ENCODE data around the gene LLGL2.
"Not testable (repeated sequence)": the region's sequence is repeated elsewhere in the genome, so short reads cannot be mapped to it uniquely, and the experiment has no call there.

Gene LLGL2, protein sequence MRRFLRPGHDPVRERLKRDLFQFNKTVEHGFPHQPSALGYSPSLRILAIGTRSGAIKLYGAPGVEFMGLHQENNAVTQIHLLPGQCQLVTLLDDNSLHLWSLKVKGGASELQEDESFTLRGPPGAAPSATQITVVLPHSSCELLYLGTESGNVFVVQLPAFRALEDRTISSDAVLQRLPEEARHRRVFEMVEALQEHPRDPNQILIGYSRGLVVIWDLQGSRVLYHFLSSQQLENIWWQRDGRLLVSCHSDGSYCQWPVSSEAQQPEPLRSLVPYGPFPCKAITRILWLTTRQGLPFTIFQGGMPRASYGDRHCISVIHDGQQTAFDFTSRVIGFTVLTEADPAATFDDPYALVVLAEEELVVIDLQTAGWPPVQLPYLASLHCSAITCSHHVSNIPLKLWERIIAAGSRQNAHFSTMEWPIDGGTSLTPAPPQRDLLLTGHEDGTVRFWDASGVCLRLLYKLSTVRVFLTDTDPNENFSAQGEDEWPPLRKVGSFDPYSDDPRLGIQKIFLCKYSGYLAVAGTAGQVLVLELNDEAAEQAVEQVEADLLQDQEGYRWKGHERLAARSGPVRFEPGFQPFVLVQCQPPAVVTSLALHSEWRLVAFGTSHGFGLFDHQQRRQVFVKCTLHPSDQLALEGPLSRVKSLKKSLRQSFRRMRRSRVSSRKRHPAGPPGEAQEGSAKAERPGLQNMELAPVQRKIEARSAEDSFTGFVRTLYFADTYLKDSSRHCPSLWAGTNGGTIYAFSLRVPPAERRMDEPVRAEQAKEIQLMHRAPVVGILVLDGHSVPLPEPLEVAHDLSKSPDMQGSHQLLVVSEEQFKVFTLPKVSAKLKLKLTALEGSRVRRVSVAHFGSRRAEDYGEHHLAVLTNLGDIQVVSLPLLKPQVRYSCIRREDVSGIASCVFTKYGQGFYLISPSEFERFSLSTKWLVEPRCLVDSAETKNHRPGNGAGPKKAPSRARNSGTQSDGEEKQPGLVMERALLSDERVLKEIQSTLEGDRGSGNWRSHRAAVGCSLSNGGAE

DNA sequence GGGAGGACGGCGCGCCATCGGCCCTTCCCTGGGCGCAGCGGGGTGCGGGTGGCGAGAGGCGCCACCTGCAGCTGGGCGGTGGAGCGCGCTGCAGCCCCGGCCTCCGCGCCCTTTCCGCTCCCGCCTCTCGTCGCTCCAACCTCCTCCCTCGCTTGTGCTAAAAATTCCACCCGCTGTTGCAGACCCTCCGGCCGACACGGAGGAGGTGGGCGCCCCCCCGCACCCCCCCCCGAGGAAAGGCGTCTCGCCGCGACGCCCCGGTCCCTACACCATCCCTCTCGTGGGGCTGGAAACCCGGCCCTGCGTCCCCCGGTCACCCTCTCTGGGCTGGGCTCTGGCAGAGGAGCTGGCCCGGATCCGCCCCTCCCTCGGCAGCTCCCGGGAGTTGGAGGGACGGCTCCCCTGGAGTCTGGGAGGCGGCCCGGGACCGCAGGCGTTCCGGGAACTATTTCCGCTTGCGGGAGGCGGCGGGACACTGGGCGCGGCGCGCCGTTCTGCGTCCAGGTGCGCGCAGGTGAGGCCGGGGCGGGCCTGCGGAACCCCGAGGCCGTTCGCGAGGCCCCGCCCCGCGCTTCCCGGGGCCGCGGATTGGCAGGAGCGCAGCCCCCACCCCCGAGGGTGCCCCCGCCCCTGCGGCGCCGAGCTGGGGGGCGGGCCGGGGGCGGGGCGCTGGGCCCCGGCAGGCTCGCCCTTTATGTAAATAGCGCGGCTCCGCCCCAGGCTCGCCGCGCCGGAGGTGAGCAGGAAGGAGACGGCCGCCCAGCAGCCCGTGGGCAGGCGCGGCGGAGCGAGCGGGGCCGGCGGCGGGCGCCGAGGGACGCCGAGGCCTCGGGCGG lies at the start of gene LLGL2:
Gene LLGL2, plus strand, starts transcription at position 728 of the 836 bp plus-strand sequence. CDS start 17,730 bp downstream, outside the sequence.
- peak within 1 kb of the TSS; percentile 65 to 70 for H3K27ac ChIP-seq
- TF ChIP-seq, protein P1, sequence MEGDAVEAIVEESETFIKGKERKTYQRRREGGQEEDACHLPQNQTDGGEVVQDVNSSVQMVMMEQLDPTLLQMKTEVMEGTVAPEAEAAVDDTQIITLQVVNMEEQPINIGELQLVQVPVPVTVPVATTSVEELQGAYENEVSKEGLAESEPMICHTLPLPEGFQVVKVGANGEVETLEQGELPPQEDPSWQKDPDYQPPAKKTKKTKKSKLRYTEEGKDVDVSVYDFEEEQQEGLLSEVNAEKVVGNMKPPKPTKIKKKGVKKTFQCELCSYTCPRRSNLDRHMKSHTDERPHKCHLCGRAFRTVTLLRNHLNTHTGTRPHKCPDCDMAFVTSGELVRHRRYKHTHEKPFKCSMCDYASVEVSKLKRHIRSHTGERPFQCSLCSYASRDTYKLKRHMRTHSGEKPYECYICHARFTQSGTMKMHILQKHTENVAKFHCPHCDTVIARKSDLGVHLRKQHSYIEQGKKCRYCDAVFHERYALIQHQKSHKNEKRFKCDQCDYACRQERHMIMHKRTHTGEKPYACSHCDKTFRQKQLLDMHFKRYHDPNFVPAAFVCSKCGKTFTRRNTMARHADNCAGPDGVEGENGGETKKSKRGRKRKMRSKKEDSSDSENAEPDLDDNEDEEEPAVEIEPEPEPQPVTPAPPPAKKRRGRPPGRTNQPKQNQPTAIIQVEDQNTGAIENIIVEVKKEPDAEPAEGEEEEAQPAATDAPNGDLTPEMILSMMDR (IDR thresholded peaks at IDR 0.05) = peak; percentile 48 to 52
- H3K4me1 ChIP-seq = peaks cover 0 to 21% (median 19%) of the 10 kb centered on the region in 4 donors
- peak within 1 kb of the TSS; percentile 59 to 79 for H3K4me3 ChIP-seq
- DNase-seq = peak; percentile 60 to 85
- H3K27me3 ChIP-seq = no peaks in the 10 kb centered on the region
- H3K9me3 ChIP-seq = no peaks in the 10 kb centered on the region
- peaks cover 0 to 21% (median 12%) of the 10 kb centered on the region in 3 donors for H3K36me3 ChIP-seq
- intact Hi-C loops (cut with DNase I; ENCODE audit: low total_unique reads) = loop anchor here (5.0 kb wide), 1 partner anchor 62 kb away; the partner anchor contains the start of gene MYO15B

DNA sequence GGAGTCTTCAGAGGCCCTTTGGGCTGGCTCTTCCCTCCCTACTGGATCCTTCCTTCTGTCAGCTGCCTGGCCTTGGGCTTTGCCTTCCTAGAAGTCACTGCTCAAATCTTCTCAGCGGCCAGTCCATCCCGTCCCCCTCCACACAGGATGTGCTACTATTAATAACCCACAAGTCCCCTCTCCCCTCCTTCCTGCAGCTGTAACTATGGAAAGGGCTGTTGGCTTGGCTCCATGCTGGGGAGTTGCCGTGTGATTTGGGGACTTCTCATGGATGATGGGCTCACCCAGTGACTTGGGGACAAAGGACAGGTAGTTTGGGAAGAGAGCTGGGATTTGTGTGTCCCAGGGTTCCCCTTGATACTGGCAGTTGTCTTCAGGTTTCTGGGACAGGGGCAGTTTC lies 49.6 kb upstream of the LLGL2 start:
- H3K36me3 ChIP-seq = peaks cover 0 to 25% (median 10%) of the 10 kb centered on the region in 3 donors
- peaks cover 0 to 34% (median 28%) of the 10 kb centered on the region in 4 donors for H3K4me1 ChIP-seq
- H3K27ac ChIP-seq = peak overlapping the region; percentile 61 to 69
- intact Hi-C loops (cut with DNase I; ENCODE audit: low total_unique reads) = no loop called here
- no peak for DNase-seq
- no peaks in the 10 kb centered on the region for H3K27me3 ChIP-seq
- no peak overlapping the region for H3K4me3 ChIP-seq
- TF ChIP-seq, protein P1 (IDR thresholded peaks at IDR 0.05) = no peak
- H3K9me3 ChIP-seq = no peaks in the 10 kb centered on the region

DNA sequence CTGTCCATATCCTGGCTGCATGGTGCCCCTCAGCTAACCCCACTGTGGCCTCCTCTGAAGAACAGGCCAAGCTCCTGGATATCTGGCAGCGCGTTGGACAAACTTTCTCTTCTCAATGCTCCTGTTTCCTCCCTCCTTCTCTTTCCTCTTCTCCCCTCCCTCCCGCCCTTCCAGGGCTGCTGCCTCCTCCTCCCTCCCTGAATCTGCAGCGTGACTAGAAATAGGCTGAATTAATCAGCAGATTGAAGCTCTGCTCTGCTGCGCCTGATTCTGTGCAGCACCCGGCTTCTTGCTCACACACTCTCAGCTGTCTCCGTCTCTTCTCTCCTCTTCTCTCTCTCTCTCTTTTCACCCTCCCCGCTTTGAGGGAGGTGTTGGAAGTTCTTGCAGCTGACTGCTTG lies 49.2 kb upstream of the LLGL2 start:
- TF ChIP-seq, protein P1 (IDR thresholded peaks at IDR 0.05) = no peak
- peaks cover 0 to 35% (median 29%) of the 10 kb centered on the region in 4 donors for H3K4me1 ChIP-seq
- H3K27me3 ChIP-seq = no peaks in the 10 kb centered on the region
- intact Hi-C loops (cut with DNase I; ENCODE audit: low total_unique reads) = no loop called here
- peaks cover 0 to 25% (median 10%) of the 10 kb centered on the region in 3 donors for H3K36me3 ChIP-seq
- peak overlapping the region; percentile 61 to 69 for H3K27ac ChIP-seq
- no peak overlapping the region for H3K4me3 ChIP-seq
- DNase-seq = no peak
- no peaks in the 10 kb centered on the region for H3K9me3 ChIP-seq

DNA sequence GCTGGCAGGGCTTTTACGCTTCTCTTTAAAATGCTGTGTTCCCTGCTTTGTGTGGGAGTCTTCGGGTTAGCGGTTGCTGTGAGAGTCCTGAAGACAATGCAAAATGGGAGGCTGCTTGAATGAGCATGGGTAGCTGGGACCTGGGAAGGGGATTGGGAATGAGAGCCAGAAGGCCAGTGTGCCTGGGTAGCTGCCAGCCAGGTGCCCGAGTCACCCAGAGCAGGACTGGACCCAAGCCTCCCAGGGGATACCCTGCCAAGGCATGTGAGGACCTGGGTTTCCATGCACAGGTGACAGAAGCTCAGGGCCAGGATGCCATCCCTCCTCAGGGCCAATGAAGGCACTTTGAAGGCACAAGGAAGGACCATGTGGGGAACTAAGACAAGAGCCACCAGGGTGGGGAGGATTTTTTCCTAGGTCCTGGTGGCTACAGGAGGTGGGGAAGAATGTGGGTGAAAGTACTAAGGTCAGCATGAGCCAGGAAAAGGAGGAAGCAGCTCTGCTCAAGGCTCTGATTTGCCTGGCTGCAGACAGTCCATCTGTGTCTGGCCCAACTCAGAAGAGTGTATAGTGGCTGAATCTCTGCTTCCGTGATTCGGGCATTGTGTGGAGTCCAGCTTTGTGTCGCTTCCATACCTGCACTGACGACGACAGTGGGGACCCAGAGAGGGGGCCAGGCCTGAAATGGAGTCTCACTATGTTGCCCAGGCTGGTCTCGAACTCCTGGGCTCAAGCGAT lies 48.6 kb upstream of the LLGL2 start:
- Histone ChIP-seq H3K27ac (peak overlapping the region; percentile 61 to 69), H3K27me3 (no peaks in the 10 kb centered on the region), H3K9me3 (no peaks in the 10 kb centered on the region), H3K36me3 (peaks cover 0 to 25% (median 10%) of the 10 kb centered on the region in 3 donors), H3K4me3 (no peak overlapping the region), H3K4me1 (peaks cover 0 to 40% (median 25%) of the 10 kb centered on the region in 4 donors)
- TF ChIP-seq, protein P1 (IDR thresholded peaks at IDR 0.05) = no peak
- DNase-seq = no peak
- intact Hi-C loops (cut with DNase I; ENCODE audit: low total_unique reads) = no loop called here

DNA sequence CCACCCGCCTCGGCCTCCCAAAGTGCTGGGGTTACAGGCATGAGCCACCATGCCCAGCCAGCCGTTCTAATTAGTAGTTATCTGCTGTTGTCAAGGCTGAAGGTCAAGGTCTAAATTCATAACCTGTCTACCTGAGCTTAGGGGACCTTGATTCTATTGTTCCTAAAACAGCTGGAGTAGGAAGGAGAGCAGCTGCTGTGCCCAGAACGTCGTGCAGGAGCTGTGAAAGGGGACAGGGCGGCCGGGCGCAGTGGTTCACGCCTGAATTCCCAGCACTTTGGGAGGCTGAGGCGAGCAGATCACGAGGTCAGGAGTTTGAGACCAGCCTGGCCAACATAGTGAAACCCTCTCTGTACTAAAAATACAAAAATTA lies 48.0 kb upstream of the LLGL2 start:
- intact Hi-C loops (cut with DNase I; ENCODE audit: low total_unique reads); H3K4me3 ChIP-seq; H3K9me3 ChIP-seq; DNase-seq; H3K27me3 ChIP-seq: not testable (repeated sequence)
- peaks cover 0 to 20% (median 10%) of the 10 kb centered on the region in 3 donors for H3K36me3 ChIP-seq
- H3K4me1 ChIP-seq = peaks cover 0 to 40% (median 25%) of the 10 kb centered on the region in 4 donors
- H3K27ac ChIP-seq = peak overlapping the region; percentile 61 to 69
